Activated T-cell treated with anti-CD3 and anti-CD28 coated beads, Interleukin-2, amount 50 U/mL, for 1 hour (primary cell): Measurements from ENCODE around the gene GARIN5B.
A peak's percentile ranks its signal among the peaks of the same experiment; 100 is the strongest.
"Not testable (repeated sequence)": the region's sequence is repeated elsewhere in the genome, so short reads cannot be mapped to it uniquely, and the experiment has no call there.

Experiments
- DNase-seq: peaks from one replicate; pipeline ENCODE4 v3.0.0-alpha.2; 2020

The GARIN5B gene

GRCh38 chr19:55346725-55347441, 16.2 kb downstream of the GARIN5B start:
- DNase-seq: no peak

DNA sequence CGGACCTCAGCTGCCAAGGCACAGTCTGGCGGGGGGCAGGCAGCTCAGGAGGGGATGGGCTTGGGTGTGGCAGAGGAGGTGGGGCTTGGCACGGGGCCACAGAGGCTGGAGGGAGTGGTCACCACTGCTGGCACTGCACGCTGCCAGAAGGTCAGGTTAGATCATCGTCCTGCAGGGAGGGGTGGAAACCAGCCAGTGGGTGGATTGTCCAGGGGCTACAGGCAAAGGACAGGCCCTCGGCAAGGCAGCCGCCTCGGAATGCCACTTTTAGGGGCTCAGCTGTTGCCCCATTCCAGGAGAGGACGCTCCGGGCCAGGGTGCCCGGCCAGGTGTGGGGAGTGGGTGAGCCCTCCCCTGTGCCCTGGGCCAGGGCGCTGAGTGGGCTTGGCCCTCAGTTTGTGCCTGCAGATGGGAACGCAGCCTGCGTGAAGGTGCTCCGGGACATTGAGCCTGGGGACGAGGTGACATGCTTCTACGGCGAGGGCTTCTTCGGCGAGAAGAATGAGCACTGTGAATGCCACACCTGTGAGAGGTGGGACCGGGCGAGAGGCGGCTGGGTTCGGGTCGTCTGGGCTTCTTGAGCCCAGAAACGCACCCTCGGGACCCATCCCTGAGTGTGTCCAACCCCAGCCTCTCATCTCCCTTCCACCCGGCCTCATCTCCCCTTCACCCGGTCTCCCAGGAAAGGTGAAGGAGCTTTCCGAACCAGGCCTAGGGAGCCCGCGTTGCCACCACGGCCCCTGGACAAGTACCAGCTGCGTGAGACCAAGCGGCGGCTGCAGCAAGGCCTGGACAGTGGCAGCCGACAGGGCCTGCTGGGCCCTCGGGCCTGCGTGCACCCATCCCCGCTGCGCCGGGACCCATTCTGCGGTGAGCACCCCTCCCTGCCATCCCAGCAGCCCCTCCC, 17.0 kb downstream of the GARIN5B start:
- no peak for DNase-seq

GRCh38 chr19:55345101-55345817, 17.8 kb downstream of the GARIN5B start:
- DNase-seq: no peak

DNA sequence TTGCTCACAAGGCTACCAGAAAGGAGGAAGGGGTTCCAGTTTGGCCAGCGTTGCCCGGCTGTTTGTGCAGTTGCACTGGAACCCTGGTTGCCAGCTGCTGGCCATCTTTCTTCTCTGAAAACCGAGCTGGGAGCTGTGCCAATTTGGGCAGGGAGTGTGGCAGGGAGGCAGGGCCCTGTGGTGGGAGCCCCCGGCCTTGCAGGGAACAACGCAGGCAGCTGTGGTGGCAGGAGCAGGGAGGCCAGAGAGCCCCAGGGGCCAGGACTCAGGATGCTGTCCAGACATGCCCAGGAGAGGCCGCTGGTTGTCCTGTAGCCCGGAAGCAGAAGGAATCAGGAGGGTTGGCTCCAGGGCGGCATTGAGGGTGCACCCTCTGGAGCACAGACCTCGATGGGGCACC, 18.6 kb downstream of the GARIN5B start:
- DNase-seq: no peak

GRCh38 chr19:55341595-55342531, 21.2 kb downstream of the GARIN5B start:
- DNase-seq: no peak

GRCh38 chr19:55341171-55341588, 21.9 kb downstream of the GARIN5B start:
- peak; percentile 51 for DNase-seq

GRCh38 chr19:55340784-55341147, 22.3 kb downstream of the GARIN5B start:
- peak; percentile 33 for DNase-seq

DNA sequence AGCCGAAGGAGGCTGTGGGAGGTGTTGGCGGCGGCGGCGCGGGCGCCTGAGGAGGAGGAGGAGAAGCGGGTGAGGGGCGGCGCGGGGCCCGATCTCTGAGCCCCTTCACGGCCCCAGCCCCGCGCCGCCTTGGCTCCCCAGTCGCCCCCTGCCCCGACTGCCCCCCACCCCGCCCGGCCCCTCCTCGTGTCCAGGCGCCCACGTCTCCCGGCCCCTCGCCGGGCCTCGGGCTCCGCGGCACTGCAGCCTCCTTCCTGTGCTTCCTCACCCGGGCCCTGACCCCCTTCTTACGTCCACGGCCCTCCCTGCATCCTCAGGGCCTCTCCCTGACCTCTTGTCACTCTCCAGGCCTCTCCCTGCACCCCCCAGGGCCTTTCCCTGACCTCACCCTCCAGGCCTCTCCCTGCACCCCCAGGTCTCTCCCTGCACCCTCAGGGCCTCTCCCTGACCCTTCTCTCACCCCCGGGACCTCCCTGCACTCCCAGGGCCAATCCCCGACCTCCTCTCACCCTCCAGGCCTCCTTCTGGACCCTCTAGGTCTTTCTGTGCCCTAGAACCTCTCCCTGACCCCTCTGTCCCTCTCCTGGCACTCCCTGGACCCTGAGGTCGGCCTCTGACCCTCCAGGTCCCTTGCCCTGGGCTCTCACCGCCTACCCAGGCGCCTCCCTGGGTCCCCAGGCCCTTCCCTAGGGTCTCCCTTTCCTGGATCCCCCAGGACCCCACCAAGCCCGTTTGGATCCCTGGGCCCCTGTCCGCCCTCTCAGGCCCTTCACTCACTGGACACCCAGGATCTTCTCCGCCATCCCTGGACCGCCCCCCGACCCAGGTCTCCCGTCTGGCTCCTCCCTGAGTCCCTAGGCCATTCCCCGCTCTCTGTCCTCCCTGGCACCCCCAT, 22.9 kb downstream of the GARIN5B start:
- no peak for DNase-seq

DNA sequence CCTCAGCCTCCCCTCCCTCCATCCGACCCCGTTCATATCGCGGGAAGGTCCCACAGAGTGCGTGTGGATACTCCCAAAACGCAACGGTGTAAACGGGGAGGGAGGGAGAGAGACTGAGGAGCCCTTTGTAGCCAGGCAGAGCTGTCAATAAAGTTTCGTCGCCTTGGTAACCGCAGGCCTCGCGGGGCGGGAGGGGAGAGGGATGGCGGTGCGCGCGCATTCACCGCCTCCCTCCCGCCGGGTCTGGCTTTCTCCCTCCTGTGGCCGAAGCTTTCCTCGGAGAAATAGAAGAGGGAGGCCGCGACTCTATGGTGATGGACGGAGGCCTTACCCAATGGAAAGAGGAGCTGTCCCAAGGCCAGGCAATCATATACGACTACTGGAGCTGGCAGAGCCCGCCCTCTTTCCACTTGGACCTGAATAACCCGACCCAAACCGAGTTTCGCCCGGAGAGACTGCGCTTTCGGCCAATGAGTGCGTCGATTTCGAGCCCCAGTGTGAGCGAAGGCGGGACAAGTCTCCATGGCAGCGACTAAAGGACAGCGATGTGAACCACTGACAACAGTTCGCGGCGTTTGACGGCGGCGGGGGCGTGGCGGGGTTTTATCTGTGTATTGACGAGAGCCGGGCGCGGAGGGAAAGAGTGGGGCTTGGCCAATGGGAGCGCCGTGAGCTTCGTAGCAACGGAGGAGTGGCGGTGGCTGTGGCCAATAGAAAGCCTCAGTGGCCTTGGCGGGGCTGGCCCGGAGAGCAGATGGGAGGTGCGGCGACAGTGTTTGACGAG, 23.8 kb downstream of the GARIN5B start, which contains the start of gene KMT5C:
TSS of gene KMT5C (plus strand) at position 772 of the 784 bp plus-strand sequence. CDS start 2,061 bp downstream, outside the sequence.
- DNase-seq: peak; percentile 100

GRCh38 chr19:55336101-55336500, 27.0 kb downstream of the GARIN5B start:
- no peak for DNase-seq

DNA sequence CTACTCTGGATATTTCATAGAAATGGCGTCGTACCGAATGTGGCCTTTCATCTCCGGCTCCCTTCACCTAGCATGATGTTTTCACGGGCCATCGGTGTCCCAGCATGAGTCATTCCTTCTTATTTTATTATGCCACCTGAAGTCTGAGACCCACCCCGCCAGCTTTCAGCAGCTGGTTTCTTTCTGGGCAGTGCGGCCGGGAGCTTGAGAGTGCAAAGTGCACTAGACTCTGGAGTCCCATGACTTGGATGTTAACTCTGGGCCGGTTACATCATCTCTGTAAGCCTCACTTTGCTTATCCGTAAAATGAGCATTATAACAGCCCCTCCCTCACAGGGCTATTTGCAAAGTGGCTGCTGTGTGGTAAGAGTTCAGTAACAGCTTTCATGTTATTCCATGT, 29.2 kb downstream of the GARIN5B start:
- no peak for DNase-seq

- DNase-seq: not testable (repeated sequence)
These were observed 33.3 kb downstream of the GARIN5B start for GRCh38 chr19:55329791-55330190.

DNA sequence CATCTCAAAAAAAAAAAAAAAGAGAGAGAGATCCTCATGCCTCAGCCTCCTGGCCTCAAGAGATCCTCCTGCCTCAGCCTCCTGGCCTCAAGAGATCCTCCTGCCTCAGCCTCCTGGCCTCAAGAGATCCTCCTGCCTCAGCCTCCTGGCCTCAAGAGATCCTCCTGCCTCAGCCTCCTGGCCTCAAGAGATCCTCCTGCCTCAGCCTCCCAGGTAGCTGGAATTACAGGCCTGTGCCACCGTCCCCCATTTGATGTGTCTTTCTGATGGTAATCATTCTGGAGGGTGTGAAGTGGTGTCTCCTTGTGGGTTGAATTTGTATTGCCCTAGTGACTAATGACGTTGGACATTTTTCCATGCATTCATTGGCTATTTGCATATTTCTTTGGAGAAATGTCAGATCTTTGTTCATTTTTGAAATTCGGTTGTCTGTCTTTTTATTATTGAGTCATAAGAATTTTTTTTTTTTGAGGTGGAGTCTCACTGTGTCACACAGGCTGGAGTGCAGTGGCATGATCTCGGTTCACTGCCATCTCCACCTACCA, 34.2 kb downstream of the GARIN5B start:
- not testable (repeated sequence) for DNase-seq

GRCh38 chr19:55325172-55325571, 37.9 kb downstream of the GARIN5B start, which contains the start of gene TMEM150B:
Gene TMEM150B (minus strand): TSS chr19:55325341. CDS start chr19:55321036, 4,305 bp downstream.
- no peak for DNase-seq

DNA sequence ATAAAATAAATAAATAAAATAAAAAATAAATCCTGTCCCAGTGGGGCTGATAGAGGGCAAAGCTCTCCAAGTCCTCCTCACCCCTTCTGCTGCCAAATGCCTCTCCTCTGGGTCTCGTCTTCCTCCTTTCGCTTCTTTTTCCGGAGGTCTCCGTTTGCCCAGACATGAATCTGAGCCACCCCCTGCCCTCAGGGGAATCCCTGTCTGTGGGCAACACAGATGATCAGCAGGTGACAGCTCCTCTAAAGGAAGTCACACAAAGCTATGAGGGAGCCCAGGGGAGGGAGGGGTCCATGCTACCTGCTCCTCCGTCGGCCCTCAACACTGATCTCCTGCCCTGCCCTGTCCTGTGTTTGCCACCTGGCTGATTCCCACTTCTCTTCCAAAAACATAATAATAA, 38.4 kb downstream of the GARIN5B start:
- DNase-seq: no peak

GRCh38 chr19:55322204-55322885, 40.7 kb downstream of the GARIN5B start:
- no peak for DNase-seq

GRCh38 chr19:55321466-55322137, 41.5 kb downstream of the GARIN5B start:
- DNase-seq: no peak

DNA sequence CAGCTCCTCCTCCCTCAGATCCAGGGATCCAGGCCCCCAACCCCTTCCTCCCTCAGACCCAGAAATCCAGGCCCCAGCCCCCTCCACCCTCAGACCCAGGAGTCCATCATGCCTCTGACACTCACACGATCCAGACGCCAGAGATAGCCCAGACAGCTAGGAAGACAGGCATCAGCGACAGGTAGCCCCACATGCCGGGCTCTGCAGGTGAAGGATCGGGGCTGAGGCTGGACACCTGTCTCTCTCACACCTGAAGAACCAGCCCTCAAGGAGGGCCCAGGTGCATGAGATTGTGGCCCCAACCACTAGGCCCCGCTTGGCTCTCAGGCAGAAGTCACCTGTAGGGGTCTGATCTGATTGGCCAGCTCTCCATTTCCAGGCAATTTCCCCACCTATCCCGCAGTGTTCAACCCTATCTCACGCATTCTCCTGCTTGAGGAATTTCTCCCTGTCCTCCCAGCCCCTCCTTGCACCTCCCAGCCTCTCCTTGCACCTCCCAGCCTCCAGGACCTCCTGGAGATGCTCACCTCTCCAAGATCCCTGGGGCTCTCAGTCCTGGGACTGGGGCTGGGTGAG, 42.1 kb downstream of the GARIN5B start:
- no peak for DNase-seq
